ENCODE measurements around the gene SKA2. TPM values are rescaled to one million over a fixed set of nuclear protein-coding genes. Genes with fewer than 3 reads are reported as not detected.

The SKA2 gene
- total and polyA plus RNA-seq, 2 of the 8 experiments (the other 6 are each of a cell fraction or from before 2014, with no cell fraction given): 15.6 to 95.8 TPM

DNA sequence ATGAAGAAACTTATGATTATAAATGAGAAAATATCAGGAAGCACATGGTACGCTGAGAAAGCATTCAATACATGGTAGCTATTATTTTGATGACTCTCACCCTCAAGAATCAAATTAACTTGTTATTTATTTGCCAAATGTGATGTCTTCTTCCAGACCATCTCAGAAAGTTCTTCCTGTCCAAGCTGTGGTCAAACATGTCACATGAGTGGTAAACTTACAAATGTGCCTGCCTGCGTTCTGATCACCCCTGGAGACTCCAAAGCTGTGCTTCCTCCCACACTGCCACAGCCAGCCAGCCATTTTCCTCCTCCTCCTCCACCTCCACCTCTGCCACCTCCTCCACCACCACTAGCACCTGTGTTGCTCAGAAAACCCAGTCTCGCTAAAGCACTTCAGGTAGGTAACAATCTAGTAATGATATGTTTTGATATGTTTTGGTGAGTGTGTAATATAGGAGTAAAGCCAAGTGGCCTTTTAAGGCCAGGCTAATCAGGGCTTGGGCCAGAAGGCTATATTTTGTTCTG lies 38.4 kb upstream of the SKA2 start:
- ChIA-PET CTCF (ENCODE audit: partially characterized antibody) (no interaction called here), POLR2A (ENCODE audit: partially characterized antibody) (no interaction called here)
- Histone ChIP-seq H2BK15ac (ENCODE audit: low read length) (no peak overlapping the region), H3K56ac (replicated peaks; ENCODE audit: insufficient read length, low read depth, low read length) (no peak overlapping the region), H3K23me2 (ENCODE audit: low read depth, low read length) (no peaks in the 10 kb centered on the region), H3K36me3 (ENCODE audit: control insufficient read depth in 2 of 4, insufficient read depth in 4 of 4, low read length in 3 of 4) (peaks cover 20 to 63% (median 49%) of the 10 kb centered on the region in 4 experiments), H4K5ac (ENCODE audit: insufficient read length, low read depth, low read length) (no peak overlapping the region), H4K91ac (replicated peaks; ENCODE audit: insufficient read length, low read length) (no peak overlapping the region), H3K23ac (ENCODE audit: insufficient read length) (no peak overlapping the region), H2BK20ac (ENCODE audit: low read length) (no peak overlapping the region), H3K9ac (replicated peaks in 1 of 4; ENCODE audit: extremely low read depth in 1 of 4, low read depth in 3 of 4, low read length in 3 of 4) (no peak overlapping the region), H3K4me3 (ENCODE audit: extremely low read depth in 1 of 4, insufficient read depth in 2 of 4, low read depth in 3 of 4, low read length in 4 of 4) (no peak overlapping the region), H2BK5ac (ENCODE audit: low read depth, low read length) (no peak overlapping the region), H3K14ac (ENCODE audit: insufficient read length) (no peak overlapping the region), H2BK12ac (ENCODE audit: low read depth, low read length) (no peak overlapping the region), H3K4me1 (replicated peaks in 1 of 4; ENCODE audit: control insufficient read depth in 3 of 4, insufficient read depth in 4 of 4, low read length in 3 of 4) (no peaks in the 10 kb centered on the region), H3K18ac (ENCODE audit: extremely low read depth, low read length) (no peak overlapping the region), H3K27ac (ENCODE audit: low read depth, low read length) (no peak overlapping the region), H3K9me3 (ENCODE audit: insufficient read depth in 2 of 2, low read depth in 1 of 2, low read length in 1 of 2) (no peaks in the 10 kb centered on the region), H2AK5ac (ENCODE audit: low read depth, low read length) (no peak overlapping the region), H3K4me2 (ENCODE audit: insufficient read depth in 1 of 2, low read depth in 2 of 2, low read length in 2 of 2) (no peak overlapping the region), H3K79me2 (ENCODE audit: control insufficient read depth in 1 of 2, insufficient read depth in 2 of 2, low read length in 2 of 2) (no peaks in the 10 kb centered on the region), H4K8ac (ENCODE audit: extremely low read depth, insufficient read depth, low read length) (no peak overlapping the region), H3K4ac (replicated peaks; ENCODE audit: insufficient read length, low read depth, low read length) (no peak overlapping the region), H3K79me1 (ENCODE audit: low read depth, low read length) (no peaks in the 10 kb centered on the region), H2BK120ac (replicated peaks; ENCODE audit: low read depth, low read length) (no peak overlapping the region), H4K20me1 (replicated peaks in 1 of 2; ENCODE audit: control insufficient read depth in 1 of 2, insufficient read depth in 2 of 2, low read length in 2 of 2) (no peaks in the 10 kb centered on the region), H2AFZ (ENCODE audit: low read length) (no peak overlapping the region), H3K27me3 (replicated peaks in 1 of 4; ENCODE audit: control insufficient read depth in 3 of 4, extremely low read depth in 1 of 4, insufficient read depth in 3 of 4, low read length in 3 of 4) (no peaks in the 10 kb centered on the region)
- FAIRE-seq (no peak), DNase-seq (ENCODE audit: low read depth in 1 of 2, low spot score in 2 of 2) (no peak)
- WGBS, 2 experiments (ENCODE audit: extremely low coverage in 1 of 2, insufficient coverage in 1 of 2, insufficient read length in 1 of 2, insufficient replicate concordance in 2 of 2, low coverage in 1 of 2, low lambda C conversion rate in 2 of 2, missing lambda C conversion rate in 1 of 2): 88% methylated on average over 3 of the region's 3 CpGs; no CpG with 5 or more reads in 1 of the 2 experiments
- TF ChIP-seq TAF1 (IDR thresholded peaks at IDR 0.05; ENCODE audit: low read depth, low read length) (no peak), CBX8 (IDR thresholded peaks at IDR 0.05; ENCODE audit: borderline replicate concordance, low read depth, low read length) (no peak), TAF7 (optimal IDR thresholded peaks at IDR 0.05; ENCODE audit: borderline replicate concordance, low read depth, low read length) (no peak), RFX5 (IDR thresholded peaks at IDR 0.05; ENCODE audit: borderline replicate concordance, low read depth, low read length) (no peak), YY1 (IDR thresholded peaks at IDR 0.05; ENCODE audit: low read depth, low read length) (no peak), CREB1 (IDR thresholded peaks at IDR 0.05) (no peak)
